Mammary epithelial cell (primary cell): ENCODE measurements around the gene MGAT4C.

Source experiments
- EZH2 ChIP-seq: IDR thresholded peaks from 2 replicates; pipeline ENCODE4 v1.6.1; 2012; ENCODE audit warnings: low read length, inconsistent platforms, borderline replicate concordance
- TF ChIP-seq, protein P1 (sequence below), 2 donors: IDR thresholded peaks in 1 of 2; conservative IDR thresholded peaks in 1 of 2; 2 replicates each; pipeline ENCODE4 v1.5.1; 2011 to 2012; ENCODE audit warnings: inconsistent platforms in 2 of 2, low read length in 2 of 2, mild to moderate bottlenecking in 2 of 2, control low read depth in 1 of 2, low read depth in 1 of 2; ENCODE audit not compliant: insufficient read depth in 1 of 2; ENCODE audit errors: extremely low read depth in 1 of 2

DNA sequence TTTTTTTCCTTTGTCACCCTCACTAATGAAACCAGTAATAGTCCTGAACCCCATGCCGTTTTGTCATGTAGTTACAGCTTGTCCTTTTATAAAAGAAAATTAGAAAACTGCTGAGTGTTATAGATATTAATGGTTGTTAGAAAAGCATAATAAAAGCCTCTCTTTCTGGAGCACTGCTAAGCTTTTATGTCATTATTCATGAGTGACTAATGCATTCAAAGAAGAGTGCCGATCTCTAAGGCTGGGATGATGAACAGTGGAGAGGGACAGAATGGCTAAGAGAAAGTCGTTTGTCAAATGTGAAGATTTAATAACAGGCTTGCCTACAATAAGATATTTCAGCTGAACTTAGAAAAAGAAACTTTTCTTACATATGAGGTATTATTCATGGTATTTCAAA is 121.6 kb downstream of the MGAT4C start:
- TF ChIP-seq EZH2: no peak
- TF ChIP-seq, protein P1, sequence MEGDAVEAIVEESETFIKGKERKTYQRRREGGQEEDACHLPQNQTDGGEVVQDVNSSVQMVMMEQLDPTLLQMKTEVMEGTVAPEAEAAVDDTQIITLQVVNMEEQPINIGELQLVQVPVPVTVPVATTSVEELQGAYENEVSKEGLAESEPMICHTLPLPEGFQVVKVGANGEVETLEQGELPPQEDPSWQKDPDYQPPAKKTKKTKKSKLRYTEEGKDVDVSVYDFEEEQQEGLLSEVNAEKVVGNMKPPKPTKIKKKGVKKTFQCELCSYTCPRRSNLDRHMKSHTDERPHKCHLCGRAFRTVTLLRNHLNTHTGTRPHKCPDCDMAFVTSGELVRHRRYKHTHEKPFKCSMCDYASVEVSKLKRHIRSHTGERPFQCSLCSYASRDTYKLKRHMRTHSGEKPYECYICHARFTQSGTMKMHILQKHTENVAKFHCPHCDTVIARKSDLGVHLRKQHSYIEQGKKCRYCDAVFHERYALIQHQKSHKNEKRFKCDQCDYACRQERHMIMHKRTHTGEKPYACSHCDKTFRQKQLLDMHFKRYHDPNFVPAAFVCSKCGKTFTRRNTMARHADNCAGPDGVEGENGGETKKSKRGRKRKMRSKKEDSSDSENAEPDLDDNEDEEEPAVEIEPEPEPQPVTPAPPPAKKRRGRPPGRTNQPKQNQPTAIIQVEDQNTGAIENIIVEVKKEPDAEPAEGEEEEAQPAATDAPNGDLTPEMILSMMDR (conservative IDR thresholded peaks at IDR 0.05 in 1 of 2, IDR thresholded peaks at IDR 0.05 in 1 of 2; ENCODE audit: extremely low read depth in 1 of 2, insufficient read depth in 1 of 2, low read depth in 1 of 2, low read length in 2 of 2): no peak
